Spinal cord (tissue), 10 donors: ENCODE data around the gene IRF2. TPM values are rescaled to one million over a fixed set of nuclear protein-coding genes. Genes with fewer than 3 reads are reported as not detected.
A peak's percentile ranks its signal among the peaks of the same experiment; 100 is the strongest.

Experiments used
- DNase-seq, 6 donors: peaks; one replicate each; pipeline versions ENCODE4 v3.0.0 to v3.0.0-alpha.2; 2013 to 2015; ENCODE audit warnings: low spot score in 6 of 6, low read depth in 4 of 6
- H3K27ac ChIP-seq: one replicate; pipeline ENCODE4 v1.5.1; 2013; ENCODE audit warnings: low read depth, low read length, control low read depth
- H3K27me3 ChIP-seq: one replicate; pipeline ENCODE4 v1.6.1; 2013; ENCODE audit warnings: low read length; ENCODE audit not compliant: control insufficient read depth, insufficient read depth
- H3K36me3 ChIP-seq: one replicate; pipeline ENCODE4 v1.6.1; 2013; ENCODE audit warnings: low read length; ENCODE audit not compliant: control insufficient read depth, insufficient read depth
- H3K4me1 ChIP-seq: one replicate; pipeline ENCODE4 v1.6.1; 2013; ENCODE audit warnings: low read length; ENCODE audit not compliant: control insufficient read depth, insufficient read depth
- H3K4me3 ChIP-seq: one replicate; pipeline ENCODE4 v1.5.1; 2013; ENCODE audit warnings: low read depth, low read length, control low read depth
- H3K9me3 ChIP-seq: one replicate; pipeline ENCODE4 v1.6.1; 2013; ENCODE audit warnings: low read length; ENCODE audit not compliant: control insufficient read depth, insufficient read depth
- WGBS: methylation state at CpG from one replicate; pipeline ENCODE4 v1.1.5; 2013; ENCODE audit warnings: missing lambda C conversion rate; ENCODE audit not compliant: insufficient coverage; 5-methylcytosine and 5-hydroxymethylcytosine counted together
- long read RNA-seq, 4 donors: transcript quantifications; one replicate each; lab custom pipeline, GENCODE V29; 2026
- polyA plus RNA-seq, 2 donors: library from polyadenylated mRNA; unstranded; fragments of 120-200 nt; gene quantifications; one replicate each; pipeline ENCODE4 v1.2.1, GENCODE V29; 2013; ENCODE audit not compliant: insufficient read length in 2 of 2
- total RNA-seq, 2 donors: library from RNA; depleted of rRNA in 1 of 2; stranded (reverse); fragments of 120-200 nt in 1 of 2; fragments of >200 nt in 1 of 2; gene quantifications; one replicate each; pipeline versions ENCODE4 v1.2.3 to v1.2.4, GENCODE V29; 2013 to 2014
- donor health status: healthy.

The IRF2 gene
- total RNA-seq (10 to 100 TPM; 27.8 to 33.7 TPM), polyA plus RNA-seq (10 to 100 TPM; 19.6 to 21.3 TPM)
- long read RNA-seq, donor 1, transcript IRF2-201 (9 exons, 2,303 nt), result major isoform, 6 of 26 reads
- long read RNA-seq, donor 1, partial matches to known transcripts, result 15 of 26 reads
- long read RNA-seq, donor 1, other reads (novel, unspliced or antisense), result 5 of 26 reads
- long read RNA-seq, donor 2, result 0 reads
- long read RNA-seq, donor 3, partial matches to known transcripts, result 0 of 1 reads
- long read RNA-seq, donor 3, other reads (novel, unspliced or antisense), result 0 of 1 reads
- long read RNA-seq, donor 4, transcript IRF2-201 (9 exons, 2,303 nt), result major isoform, 9 of 15 reads
- long read RNA-seq, donor 4, partial matches to known transcripts, result 6 of 15 reads
- long read RNA-seq, donor 4, other reads (novel, unspliced or antisense), result 0 of 15 reads

GRCh38 chr4:184474263-184475095, at the start of gene IRF2:
Gene IRF2, minus strand, starts transcription at chr4:184474550. Its CDS starts 45,486 bp downstream, at chr4:184429064.
- Histone ChIP-seq H3K9me3 (no peaks in the 10 kb centered on the region), H3K27me3 (no peaks in the 10 kb centered on the region), H3K4me1 (peaks cover 35% of the 10 kb centered on the region), H3K27ac (peak within 1 kb of the TSS; percentile 96), H3K36me3 (no peaks in the 10 kb centered on the region), H3K4me3 (peak within 1 kb of the TSS; percentile 96)
- 0% methylated on average over 49 of the region's 66 CpGs for WGBS
- DNase-seq, result peak; percentile 73 to 97 (median 84)

DNA sequence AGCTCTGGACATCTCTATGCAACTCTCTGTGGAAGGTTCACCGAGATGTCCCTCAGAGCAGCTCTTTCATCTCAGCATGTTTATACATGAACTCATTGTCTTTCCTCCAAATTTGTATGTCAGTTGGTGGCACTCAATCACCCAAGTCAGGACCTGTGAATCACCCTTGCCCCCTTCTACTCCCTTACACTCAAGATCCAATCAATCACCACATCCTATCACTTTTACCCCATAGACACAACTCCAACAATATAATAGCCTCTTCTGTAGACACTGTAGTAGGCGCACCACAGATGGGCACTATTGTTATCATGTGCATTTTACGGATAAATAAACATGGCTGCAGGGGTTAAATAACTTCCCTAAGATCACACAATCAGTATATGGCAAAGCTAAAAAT, 41.3 kb upstream of the IRF2 start:
- Histone ChIP-seq H3K27ac (no peak overlapping the region), H3K36me3 (no peaks in the 10 kb centered on the region), H3K27me3 (no peaks in the 10 kb centered on the region), H3K9me3 (no peaks in the 10 kb centered on the region), H3K4me3 (no peak overlapping the region), H3K4me1 (peaks cover 5% of the 10 kb centered on the region)
- 45% methylated on average over 1 of the region's 3 CpGs for WGBS
- no peak for DNase-seq

DNA sequence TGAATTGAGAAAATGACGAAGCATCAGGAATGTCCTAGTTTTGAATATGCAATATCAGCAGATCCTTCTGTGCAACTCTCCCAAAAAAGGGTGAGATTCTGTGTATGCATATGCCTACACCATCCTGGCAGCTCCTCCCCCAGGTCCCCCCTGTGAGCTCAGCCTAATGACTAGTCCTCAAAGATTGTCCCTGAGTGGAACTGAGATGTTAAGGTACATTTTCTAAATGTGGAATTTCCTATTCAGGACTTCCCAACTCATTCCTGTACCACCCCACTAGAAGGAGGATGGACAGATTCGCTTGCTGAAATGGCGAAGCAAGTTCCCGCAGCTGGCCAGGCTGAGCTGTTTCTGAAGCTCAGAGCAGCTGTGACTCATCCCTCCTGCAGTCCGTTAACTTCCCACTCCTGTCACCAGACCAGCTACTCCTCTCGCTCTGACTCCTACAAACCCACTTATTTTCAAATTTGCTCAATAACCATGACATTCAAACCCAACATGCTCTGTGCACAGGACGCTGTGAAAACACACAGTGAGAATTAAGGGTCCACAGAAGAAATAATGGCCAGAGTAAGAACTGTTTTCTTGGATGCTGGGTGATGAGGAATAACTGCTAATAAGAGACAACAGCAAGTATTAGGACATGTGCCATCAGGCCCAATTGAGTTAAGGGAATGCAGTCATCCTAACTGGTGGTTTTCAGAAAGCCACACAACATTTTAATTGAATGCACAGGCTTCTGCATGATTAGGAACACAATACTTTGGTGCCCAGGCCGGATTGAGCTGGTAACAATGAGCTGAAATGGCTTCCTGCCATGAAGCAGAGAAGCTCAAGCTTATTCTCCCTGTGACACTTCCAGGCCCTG, 40.0 kb upstream of the IRF2 start:
- no peak overlapping the region for H3K27ac ChIP-seq
- peak in 2 of 6 donors; percentile 32 to 44 for DNase-seq
- H3K4me3 ChIP-seq, result no peak overlapping the region
- no peaks in the 10 kb centered on the region for H3K27me3 ChIP-seq
- H3K9me3 ChIP-seq, result no peaks in the 10 kb centered on the region
- peaks cover 5% of the 10 kb centered on the region for H3K4me1 ChIP-seq
- 72% methylated on average over 6 of the region's 8 CpGs for WGBS
- H3K36me3 ChIP-seq, result no peaks in the 10 kb centered on the region

DNA sequence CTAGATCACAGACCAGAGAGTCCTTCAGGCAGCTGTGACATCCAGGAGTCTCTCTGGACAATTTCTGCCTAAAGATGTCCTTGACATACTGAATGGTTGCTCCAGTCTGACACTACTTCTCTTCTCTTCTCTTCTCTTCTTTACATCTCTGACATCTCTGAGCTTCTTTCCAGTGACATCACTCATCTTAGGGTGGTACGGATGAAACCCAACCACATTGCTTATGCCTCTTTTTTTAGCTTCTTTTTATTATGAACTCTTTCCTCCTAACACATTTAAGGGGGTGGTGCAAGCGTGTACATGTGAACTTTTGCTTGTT, 39.4 kb upstream of the IRF2 start:
- H3K27me3 ChIP-seq, result no peaks in the 10 kb centered on the region
- no CpG with 5 or more reads among the region's 2 CpGs for WGBS
- H3K27ac ChIP-seq, result no peak overlapping the region
- H3K9me3 ChIP-seq, result no peaks in the 10 kb centered on the region
- H3K36me3 ChIP-seq, result no peaks in the 10 kb centered on the region
- H3K4me3 ChIP-seq, result no peak overlapping the region
- peaks cover 5% of the 10 kb centered on the region for H3K4me1 ChIP-seq
- DNase-seq, result no peak

- peaks cover 9% of the 10 kb centered on the region for H3K4me1 ChIP-seq
- WGBS, result 90% methylated on average over 3 of the region's 5 CpGs
- no peak for DNase-seq
- H3K27me3 ChIP-seq, result no peaks in the 10 kb centered on the region
- H3K27ac ChIP-seq, result no peak overlapping the region
- H3K4me3 ChIP-seq, result no peak overlapping the region
- no peaks in the 10 kb centered on the region for H3K9me3 ChIP-seq
- no peaks in the 10 kb centered on the region for H3K36me3 ChIP-seq
Observed at GRCh38 chr4:184511156-184511555, 36.8 kb upstream of the IRF2 start.

GRCh38 chr4:184510401-184510800, 36.1 kb upstream of the IRF2 start:
- Histone ChIP-seq H3K4me3 (no peak overlapping the region), H3K27me3 (no peaks in the 10 kb centered on the region), H3K9me3 (no peaks in the 10 kb centered on the region), H3K36me3 (no peaks in the 10 kb centered on the region), H3K27ac (no peak overlapping the region), H3K4me1 (peaks cover 9% of the 10 kb centered on the region)
- 100% methylated on average over 2 of the region's 3 CpGs for WGBS
- no peak for DNase-seq

GRCh38 chr4:184506527-184507121, 32.3 kb upstream of the IRF2 start:
- Histone ChIP-seq H3K27ac (no peak overlapping the region), H3K36me3 (no peaks in the 10 kb centered on the region), H3K4me1 (peaks cover 26% of the 10 kb centered on the region), H3K9me3 (no peaks in the 10 kb centered on the region), H3K4me3 (no peak overlapping the region), H3K27me3 (no peaks in the 10 kb centered on the region)
- 56% methylated on average over 5 of the region's 7 CpGs for WGBS
- DNase-seq, result peak in 2 of 6 donors; percentile 32 to 53

GRCh38 chr4:184504385-184504784, 30.0 kb upstream of the IRF2 start:
- H3K9me3 ChIP-seq, result no peaks in the 10 kb centered on the region
- H3K4me3 ChIP-seq, result no peak overlapping the region
- no peak overlapping the region for H3K27ac ChIP-seq
- H3K27me3 ChIP-seq, result no peaks in the 10 kb centered on the region
- H3K36me3 ChIP-seq, result no peaks in the 10 kb centered on the region
- peaks cover 29% of the 10 kb centered on the region for H3K4me1 ChIP-seq
- 83% methylated on average over 10 of the region's 11 CpGs for WGBS
- no peak for DNase-seq

GRCh38 chr4:184503869-184504300, 29.5 kb upstream of the IRF2 start:
- peak in 2 of 6 donors; percentile 21 to 50 for DNase-seq
- Histone ChIP-seq H3K36me3 (no peaks in the 10 kb centered on the region), H3K27ac (no peak overlapping the region)

More at GRCh38 chr4:184503869-184504300, 29.5 kb upstream of the IRF2 start:
- Histone ChIP-seq H3K4me3 (no peak overlapping the region), H3K27me3 (no peaks in the 10 kb centered on the region), H3K4me1 (peaks cover 29% of the 10 kb centered on the region), H3K9me3 (peaks cover 4% of the 10 kb centered on the region)
- WGBS, result 41% methylated on average over 8 of the region's 8 CpGs
